HG03571 (cell line): ENCODE data around the gene ACOT11.

ENCODE experiments used
- ATAC-seq: cut with Tn5 transposase; IDR thresholded peaks from one replicate; pipeline ENCODE4 v1.9.1; 2021; ENCODE audit not compliant: unreplicated experiment

Gene ACOT11

GRCh38 chr1:54559771-54560231 lies 11.8 kb downstream of the ACOT11 start:
- no peak for ATAC-seq

GRCh38 chr1:54564312-54565112 lies 16.5 kb downstream of the ACOT11 start:
- ATAC-seq: no peak

GRCh38 chr1:54565113-54565501 lies 17.1 kb downstream of the ACOT11 start:
- no peak for ATAC-seq

- ATAC-seq: no peak
These were observed 18.6 kb downstream of the ACOT11 start for GRCh38 chr1:54566438-54567141.

- ATAC-seq: no peak
These were observed 19.9 kb downstream of the ACOT11 start for GRCh38 chr1:54567961-54568360.

GRCh38 chr1:54569339-54569738 lies 21.3 kb downstream of the ACOT11 start:
- no peak for ATAC-seq

- ATAC-seq: no peak
These were observed 22.1 kb downstream of the ACOT11 start for GRCh38 chr1:54570161-54570560.

GRCh38 chr1:54571326-54571725 lies 23.3 kb downstream of the ACOT11 start:
- ATAC-seq: no peak

GRCh38 chr1:54571803-54572541 lies 23.9 kb downstream of the ACOT11 start:
- no peak for ATAC-seq

GRCh38 chr1:54572542-54572850 lies 24.5 kb downstream of the ACOT11 start:
- no peak for ATAC-seq

GRCh38 chr1:54574158-54574778 lies 26.2 kb downstream of the ACOT11 start:
- ATAC-seq: no peak

- no peak for ATAC-seq
These were observed 27.1 kb downstream of the ACOT11 start for GRCh38 chr1:54575161-54575560.

GRCh38 chr1:54575605-54576290 lies 27.7 kb downstream of the ACOT11 start:
- ATAC-seq: no peak

- ATAC-seq: no peak
These were observed 29.6 kb downstream of the ACOT11 start for GRCh38 chr1:54577612-54578011.

- no peak for ATAC-seq
These were observed 31.3 kb downstream of the ACOT11 start for GRCh38 chr1:54579337-54579781.

GRCh38 chr1:54580856-54581550 lies 33.0 kb downstream of the ACOT11 start:
- ATAC-seq: no peak

GRCh38 chr1:54581621-54582035 lies 33.6 kb downstream of the ACOT11 start:
- ATAC-seq: no peak

- ATAC-seq: no peak
These were observed 34.7 kb downstream of the ACOT11 start for GRCh38 chr1:54582566-54583306.

- ATAC-seq: no peak
These were observed 35.3 kb downstream of the ACOT11 start for GRCh38 chr1:54583307-54583686.
